ENCODE measurements around the gene LRRC15. TPM values are rescaled to one million over a fixed set of nuclear protein-coding genes. Genes with fewer than 3 reads are reported as not detected.
A peak's percentile ranks its signal among the peaks of the same experiment; 100 is the strongest.

Gene LRRC15
- total RNA-seq, 1 experiment from 2014 or later, result not detected

DNA sequence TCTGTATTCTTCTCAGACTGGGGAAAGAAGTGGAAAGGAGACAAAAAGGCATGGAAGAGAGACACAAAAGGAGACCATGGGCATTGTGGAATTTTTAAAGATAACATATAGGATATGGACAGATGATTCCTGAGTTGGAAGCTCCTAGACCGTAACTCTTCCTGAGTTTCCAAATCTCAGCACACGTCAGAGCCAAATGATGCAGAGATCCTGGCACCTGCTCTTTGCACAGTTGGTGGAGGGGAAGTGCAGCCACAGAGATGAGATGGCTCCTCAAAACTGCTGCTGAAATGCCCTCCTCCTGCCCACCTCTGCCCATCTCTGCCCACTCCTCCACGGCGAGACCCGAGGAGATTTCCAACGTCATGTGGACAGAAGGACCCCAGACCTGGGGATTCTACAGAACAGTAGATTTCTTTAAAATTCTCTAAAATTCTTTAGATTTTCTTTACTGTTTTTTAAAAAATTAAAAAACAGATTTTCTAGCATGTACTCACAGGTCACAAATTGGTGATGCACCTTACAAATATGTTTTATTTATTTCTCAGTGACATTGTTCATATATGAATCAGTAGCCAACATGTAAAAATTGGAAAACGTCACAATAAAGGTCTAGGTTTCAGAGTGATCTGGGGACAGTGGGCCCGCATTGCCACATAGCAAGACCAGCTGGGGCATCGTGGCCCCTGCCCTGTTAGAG, 26.5 kb downstream of the LRRC15 start:
- no peak overlapping the region for H3K4me3 Mint-ChIP-seq (ENCODE audit: low read depth, unreplicated experiment)
- H3K36me3 Mint-ChIP-seq (ENCODE audit: insufficient read depth, unreplicated experiment), result peaks cover 4% of the 10 kb centered on the region
- no peak for DNase-seq
- peaks cover 57% of the 10 kb centered on the region for H3K27me3 Mint-ChIP-seq (ENCODE audit: unreplicated experiment)
- no TSS peak for BruUV-seq (replicated peaks)
- intact Hi-C loops (cut with micrococcal nuclease; ENCODE audit: unreplicated experiment), result loop anchor here (5.0 kb wide), 1 partner anchor 681 kb away; no protein-coding TSS in a partner anchor
- CTCF ChIA-PET, result interaction anchor here (0.6 to 2.5 kb wide), 9 partner anchors 15 to 1267 kb away, joined by 3 to 10 read pairs (median 5); no protein-coding TSS in a partner anchor
- H3K27ac Mint-ChIP-seq (ENCODE audit: unreplicated experiment), result no peak overlapping the region
- peaks cover 7% of the 10 kb centered on the region for H3K4me1 Mint-ChIP-seq (ENCODE audit: low read depth, unreplicated experiment)
- TF ChIP-seq, protein P1, sequence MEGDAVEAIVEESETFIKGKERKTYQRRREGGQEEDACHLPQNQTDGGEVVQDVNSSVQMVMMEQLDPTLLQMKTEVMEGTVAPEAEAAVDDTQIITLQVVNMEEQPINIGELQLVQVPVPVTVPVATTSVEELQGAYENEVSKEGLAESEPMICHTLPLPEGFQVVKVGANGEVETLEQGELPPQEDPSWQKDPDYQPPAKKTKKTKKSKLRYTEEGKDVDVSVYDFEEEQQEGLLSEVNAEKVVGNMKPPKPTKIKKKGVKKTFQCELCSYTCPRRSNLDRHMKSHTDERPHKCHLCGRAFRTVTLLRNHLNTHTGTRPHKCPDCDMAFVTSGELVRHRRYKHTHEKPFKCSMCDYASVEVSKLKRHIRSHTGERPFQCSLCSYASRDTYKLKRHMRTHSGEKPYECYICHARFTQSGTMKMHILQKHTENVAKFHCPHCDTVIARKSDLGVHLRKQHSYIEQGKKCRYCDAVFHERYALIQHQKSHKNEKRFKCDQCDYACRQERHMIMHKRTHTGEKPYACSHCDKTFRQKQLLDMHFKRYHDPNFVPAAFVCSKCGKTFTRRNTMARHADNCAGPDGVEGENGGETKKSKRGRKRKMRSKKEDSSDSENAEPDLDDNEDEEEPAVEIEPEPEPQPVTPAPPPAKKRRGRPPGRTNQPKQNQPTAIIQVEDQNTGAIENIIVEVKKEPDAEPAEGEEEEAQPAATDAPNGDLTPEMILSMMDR (IDR thresholded peaks at IDR 0.05; ENCODE audit: unreplicated experiment), result no peak
- H3K9me3 Mint-ChIP-seq (ENCODE audit: low read depth, unreplicated experiment), result no peaks in the 10 kb centered on the region

DNA sequence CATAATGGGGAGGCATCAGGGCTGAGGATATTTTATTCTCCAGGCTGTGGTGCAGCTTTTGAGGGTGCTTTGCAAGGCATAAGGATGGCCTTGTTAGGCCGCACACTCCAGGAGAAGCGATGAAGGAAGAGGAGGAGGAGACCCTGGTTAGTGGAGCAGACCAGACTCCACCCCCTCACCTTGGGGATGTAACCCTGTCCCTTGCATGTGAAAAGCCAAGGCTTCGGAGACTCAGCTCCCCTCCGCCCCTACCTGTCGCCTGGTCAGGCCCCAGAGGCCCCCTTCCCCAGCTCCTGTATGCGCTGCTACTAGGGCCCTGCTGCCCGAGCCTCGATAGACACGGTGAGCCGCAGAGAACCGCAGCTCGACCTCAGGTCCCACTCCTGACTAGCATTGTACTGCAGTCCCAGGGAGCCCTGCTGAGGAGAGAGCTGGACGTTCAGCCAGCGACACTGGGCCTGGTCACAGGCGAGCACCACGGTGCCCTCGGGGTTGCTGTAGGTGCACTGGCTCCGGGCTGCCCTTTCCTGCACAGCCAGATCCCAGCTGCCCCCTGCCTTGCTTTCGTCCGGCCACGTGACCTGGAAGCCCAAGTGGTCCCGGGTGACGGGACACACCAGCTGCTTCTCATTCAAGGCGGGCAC, 28.7 kb downstream of the LRRC15 start:
- BruUV-seq (replicated peaks), result no TSS peak
- no peak for DNase-seq
- H3K9me3 Mint-ChIP-seq (ENCODE audit: low read depth, unreplicated experiment), result no peaks in the 10 kb centered on the region
- H3K36me3 Mint-ChIP-seq (ENCODE audit: insufficient read depth, unreplicated experiment), result peaks cover 4% of the 10 kb centered on the region
- no peak overlapping the region for H3K4me3 Mint-ChIP-seq (ENCODE audit: low read depth, unreplicated experiment)
- intact Hi-C loops (cut with micrococcal nuclease; ENCODE audit: unreplicated experiment), result loop anchor here (5.0 kb wide), 1 partner anchor 679 kb away; no protein-coding TSS in a partner anchor
- H3K27me3 Mint-ChIP-seq (ENCODE audit: unreplicated experiment), result peaks cover 61% of the 10 kb centered on the region
- peaks cover 7% of the 10 kb centered on the region for H3K4me1 Mint-ChIP-seq (ENCODE audit: low read depth, unreplicated experiment)
- TF ChIP-seq, protein P1 (IDR thresholded peaks at IDR 0.05; ENCODE audit: unreplicated experiment), result no peak
- no peak overlapping the region for H3K27ac Mint-ChIP-seq (ENCODE audit: unreplicated experiment)
- CTCF ChIA-PET, result interaction anchor here (0.5 to 1.0 kb wide), 3 partner anchors 55 to 743 kb away, joined by 3 to 4 read pairs (median 3); no protein-coding TSS in a partner anchor

DNA sequence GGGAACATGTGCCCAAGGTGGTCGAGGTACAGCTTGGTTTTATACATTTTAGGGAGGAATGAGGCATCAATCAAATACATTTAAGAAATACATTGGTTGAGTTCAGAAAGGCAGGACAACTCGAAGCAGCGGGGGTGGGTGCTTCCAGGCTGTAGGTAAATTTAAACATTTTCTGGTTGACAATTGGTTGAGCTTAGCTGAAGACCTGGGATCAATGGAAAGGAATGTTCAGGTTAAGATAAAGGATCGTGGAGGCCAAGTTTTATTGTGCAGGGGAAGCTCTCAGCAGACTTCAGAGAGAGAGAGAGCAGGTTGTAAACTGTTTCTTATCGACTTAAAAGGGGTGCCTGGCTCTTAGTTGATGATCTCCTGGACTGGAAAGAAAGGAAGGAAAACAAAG, 29.7 kb downstream of the LRRC15 start:
- CTCF ChIA-PET, result no interaction called here
- Mint-ChIP-seq H3K36me3 (ENCODE audit: insufficient read depth, unreplicated experiment) (no peaks in the 10 kb centered on the region), H3K4me3 (ENCODE audit: low read depth, unreplicated experiment) (no peak overlapping the region), H3K27me3 (ENCODE audit: unreplicated experiment) (peaks cover 55% of the 10 kb centered on the region), H3K4me1 (ENCODE audit: low read depth, unreplicated experiment) (peaks cover 7% of the 10 kb centered on the region), H3K9me3 (ENCODE audit: low read depth, unreplicated experiment) (no peaks in the 10 kb centered on the region), H3K27ac (ENCODE audit: unreplicated experiment) (no peak overlapping the region)
- DNase-seq, result no peak
- BruUV-seq (replicated peaks), result no TSS peak
- TF ChIP-seq, protein P1 (IDR thresholded peaks at IDR 0.05; ENCODE audit: unreplicated experiment), result no peak
- intact Hi-C loops (cut with micrococcal nuclease; ENCODE audit: unreplicated experiment), result loop anchor here (5.0 to 10.0 kb wide), 2 partner anchors 295 to 678 kb away; partner anchors contain the start of gene TMEM44

GRCh38 chr3:194339356-194339755, 30.2 kb downstream of the LRRC15 start:
- Mint-ChIP-seq H3K9me3 (ENCODE audit: low read depth, unreplicated experiment) (no peaks in the 10 kb centered on the region), H3K27me3 (ENCODE audit: unreplicated experiment) (peaks cover 55% of the 10 kb centered on the region), H3K36me3 (ENCODE audit: insufficient read depth, unreplicated experiment) (no peaks in the 10 kb centered on the region), H3K4me3 (ENCODE audit: low read depth, unreplicated experiment) (no peak overlapping the region), H3K4me1 (ENCODE audit: low read depth, unreplicated experiment) (peaks cover 7% of the 10 kb centered on the region), H3K27ac (ENCODE audit: unreplicated experiment) (no peak overlapping the region)
- TF ChIP-seq, protein P1 (IDR thresholded peaks at IDR 0.05; ENCODE audit: unreplicated experiment), result peak; percentile 24
- no TSS peak for BruUV-seq (replicated peaks)
- intact Hi-C loops (cut with micrococcal nuclease; ENCODE audit: unreplicated experiment), result loop anchor here (10.0 kb wide), 1 partner anchor 295 kb away; the partner anchor contains the start of gene TMEM44
- DNase-seq, result no peak
- CTCF ChIA-PET, result no interaction called here

Data from Calu3 (cell line).